Posterior cingulate gyrus (tissue), 11 donors: ENCODE data around the gene FRAT2.
"Not testable (repeated sequence)": the region's sequence is repeated elsewhere in the genome, so short reads cannot be mapped to it uniquely, and the experiment has no call there.

ENCODE experiments used
- DNase-seq, 10 donors: peaks; one replicate each; pipeline versions ENCODE4 v3.0.0 to v3.0.0-alpha.2; 2020 to 2021; ENCODE audit warnings: mixed read lengths in 3 of 10
- intact Hi-C: fragments of 100-400 bp; cut with DNase I; formaldehyde crosslinking; loops from one replicate; pipeline ENCODE4 v1.15.1; 2023

Gene FRAT2

DNA sequence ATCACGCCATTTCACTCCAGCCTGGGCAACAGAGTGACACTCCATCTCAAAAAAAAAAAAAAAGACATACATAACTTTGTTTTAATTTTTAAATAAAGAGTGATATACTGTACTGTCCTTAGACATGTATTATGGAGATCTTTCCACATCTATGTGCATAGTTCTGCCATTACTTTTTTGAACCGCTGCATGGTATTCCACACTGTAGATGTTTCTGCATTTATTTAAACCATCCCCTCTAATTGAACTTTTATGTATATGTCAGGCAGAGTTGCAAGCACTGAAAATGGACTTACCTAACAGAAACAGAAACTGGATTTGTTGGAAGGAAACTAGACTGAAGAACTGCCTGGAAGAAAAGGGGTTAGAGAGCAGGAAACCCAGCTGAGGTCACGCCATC lies 33.5 kb downstream of the FRAT2 start:
- no peak for DNase-seq
- intact Hi-C loops = no loop called here

DNA sequence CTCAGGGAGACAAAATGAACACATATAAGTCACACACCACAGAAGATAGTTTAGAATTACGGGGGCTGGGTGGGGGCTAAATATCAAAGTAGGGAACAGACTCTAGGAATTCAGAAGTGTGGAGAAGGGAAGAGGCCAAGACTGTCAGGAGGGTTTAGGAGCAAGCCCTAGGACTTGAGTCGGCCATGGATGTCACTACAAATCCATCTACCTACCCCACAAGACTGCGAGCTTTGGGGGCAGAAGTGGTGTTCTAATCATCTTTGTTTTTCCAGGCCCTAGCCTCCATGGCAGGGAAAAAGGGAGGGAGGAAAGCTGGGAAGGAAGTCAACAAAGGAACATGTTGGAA lies 36.3 kb downstream of the FRAT2 start:
- intact Hi-C loops = no loop called here
- no peak for DNase-seq

DNA sequence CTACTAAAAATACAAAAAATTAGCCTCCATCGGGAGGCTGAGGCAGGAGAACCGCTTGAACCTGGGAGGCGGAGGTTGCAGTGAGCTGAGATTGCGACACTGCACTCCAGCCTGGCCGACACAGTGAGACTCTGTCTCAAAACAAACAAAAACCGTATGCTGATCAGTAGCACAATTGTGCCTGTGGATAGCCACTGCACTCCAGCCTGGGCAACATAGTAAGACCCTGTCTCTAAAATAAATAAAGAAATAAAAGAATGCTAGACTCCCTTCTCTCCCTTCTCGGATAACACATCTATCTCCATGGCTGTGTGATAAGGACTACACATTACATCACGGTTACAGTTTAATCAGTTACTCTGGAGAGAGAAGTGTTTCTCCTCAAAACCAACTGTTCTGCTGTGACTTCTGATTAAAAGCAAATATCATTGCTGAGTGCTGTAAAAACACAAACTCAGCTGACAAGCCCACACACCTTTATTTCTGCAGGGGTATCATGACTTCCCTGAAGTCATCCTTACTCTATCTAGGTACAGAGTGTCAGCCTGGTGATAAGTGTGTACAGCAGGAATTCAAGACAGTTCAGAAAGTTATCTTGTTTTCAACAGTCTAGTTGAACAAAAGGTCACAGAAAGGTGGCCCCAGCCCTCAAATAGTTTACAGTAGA lies 36.8 kb downstream of the FRAT2 start:
- DNase-seq = no peak
- intact Hi-C loops = no loop called here

DNA sequence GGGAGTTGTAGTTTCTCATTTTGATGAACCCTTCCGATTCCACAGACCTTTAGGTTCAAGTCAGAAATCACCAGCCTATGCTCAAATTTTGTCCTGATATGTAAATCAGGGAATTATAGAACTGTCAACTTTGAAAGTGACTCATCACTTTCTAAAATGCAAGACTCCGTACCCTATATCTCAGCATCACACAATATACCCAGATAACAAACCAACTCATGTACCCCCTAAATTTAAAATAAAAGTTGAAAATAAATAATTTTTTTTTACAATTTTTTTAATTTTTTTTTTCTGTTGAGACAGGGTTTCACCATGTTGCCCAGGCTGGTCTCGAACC lies 41.7 kb downstream of the FRAT2 start:
- intact Hi-C loops = loop anchor here (2.0 to 5.0 kb wide), 2 partner anchors 26 to 39 kb away; partner anchors contain the start of genes FRAT1 and FRAT2

DNA sequence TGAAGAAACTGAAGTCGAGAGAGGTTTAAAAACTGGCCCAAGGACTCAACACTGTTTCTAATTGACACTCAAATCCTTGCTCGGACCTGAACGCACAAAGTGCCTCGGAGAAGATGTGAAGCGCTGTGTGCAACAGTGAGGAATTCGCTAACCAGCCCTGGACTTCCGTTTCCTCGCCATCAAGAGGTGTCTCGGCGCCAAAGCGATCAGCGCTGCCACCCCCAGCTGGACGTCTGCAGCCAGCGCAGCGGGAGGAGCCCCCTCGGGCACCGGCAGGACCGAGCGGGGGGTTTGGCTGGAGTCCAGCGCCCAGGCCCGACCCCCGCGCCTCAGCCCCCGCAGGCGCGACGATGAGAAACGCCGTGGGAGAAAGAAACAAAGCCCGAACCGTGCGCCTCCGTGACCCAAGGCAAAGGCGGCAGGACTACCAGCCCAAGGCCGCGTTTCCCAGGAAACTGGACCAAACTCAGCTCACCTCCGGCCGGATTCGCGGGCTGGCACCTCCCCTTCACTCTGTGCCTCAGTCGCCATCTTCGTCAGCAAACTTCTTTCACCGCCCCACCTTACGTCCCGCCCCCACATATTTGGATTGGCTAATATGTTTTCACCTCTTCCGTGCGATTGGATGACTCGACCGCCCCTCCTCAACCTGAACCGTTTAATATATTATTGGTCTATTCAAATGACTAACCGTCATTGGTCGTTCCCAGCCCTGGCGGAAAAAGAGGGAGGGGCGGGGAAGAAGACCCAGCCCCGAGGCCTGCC lies 42.2 kb downstream of the FRAT2 start, which contains the start of gene ARHGAP19:
Gene ARHGAP19 (minus strand): TSS at position 541 of the 765 bp plus-strand sequence. CDS start 10 bp downstream, at position 531.
- intact Hi-C loops = loop anchor here (2.0 to 5.0 kb wide), 2 partner anchors 27 to 40 kb away; partner anchors contain the start of genes FRAT1 and FRAT2
- peak; percentile 87 to 99 (median 92) for DNase-seq

More for the DNA sequence above, 41.7 kb downstream of the FRAT2 start:
- DNase-seq = no peak

DNA sequence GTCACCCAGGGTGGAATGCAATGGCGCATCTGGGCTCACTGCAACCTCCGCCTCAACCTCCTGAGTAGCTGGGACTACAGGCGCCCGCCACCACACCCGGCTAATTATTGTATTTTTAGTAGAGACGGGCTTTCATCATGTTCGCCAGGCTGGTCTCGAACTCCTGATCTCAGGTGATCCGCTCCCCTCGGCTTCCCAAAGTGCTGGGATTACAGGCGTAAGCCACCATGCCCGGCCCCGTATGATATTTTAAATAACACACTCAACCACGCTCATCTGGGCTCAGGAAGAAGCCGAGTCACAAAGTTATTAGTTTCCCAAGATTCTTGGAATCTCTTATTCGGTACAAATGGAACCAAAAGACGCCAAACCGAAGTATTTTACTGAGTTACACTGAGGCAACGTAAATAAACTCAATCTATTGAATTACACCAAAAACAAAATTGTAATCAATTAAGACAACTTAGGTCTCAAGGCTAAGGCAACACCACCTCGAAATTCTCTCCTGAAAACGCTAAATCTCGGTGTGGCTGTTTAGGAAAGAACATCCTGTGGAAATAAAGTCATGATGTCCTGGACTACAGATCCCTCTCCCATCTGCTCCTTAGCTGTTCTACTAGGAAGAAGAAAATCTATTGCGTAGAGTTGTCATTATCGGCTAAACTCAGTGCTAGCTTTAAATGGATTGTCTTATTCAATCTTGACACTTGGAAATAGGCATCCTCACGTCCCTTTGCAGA lies 43.0 kb downstream of the FRAT2 start:
- intact Hi-C loops = loop anchor here (2.0 to 5.0 kb wide), 2 partner anchors 27 to 41 kb away; partner anchors contain the start of genes FRAT1 and FRAT2
- no peak for DNase-seq

DNA sequence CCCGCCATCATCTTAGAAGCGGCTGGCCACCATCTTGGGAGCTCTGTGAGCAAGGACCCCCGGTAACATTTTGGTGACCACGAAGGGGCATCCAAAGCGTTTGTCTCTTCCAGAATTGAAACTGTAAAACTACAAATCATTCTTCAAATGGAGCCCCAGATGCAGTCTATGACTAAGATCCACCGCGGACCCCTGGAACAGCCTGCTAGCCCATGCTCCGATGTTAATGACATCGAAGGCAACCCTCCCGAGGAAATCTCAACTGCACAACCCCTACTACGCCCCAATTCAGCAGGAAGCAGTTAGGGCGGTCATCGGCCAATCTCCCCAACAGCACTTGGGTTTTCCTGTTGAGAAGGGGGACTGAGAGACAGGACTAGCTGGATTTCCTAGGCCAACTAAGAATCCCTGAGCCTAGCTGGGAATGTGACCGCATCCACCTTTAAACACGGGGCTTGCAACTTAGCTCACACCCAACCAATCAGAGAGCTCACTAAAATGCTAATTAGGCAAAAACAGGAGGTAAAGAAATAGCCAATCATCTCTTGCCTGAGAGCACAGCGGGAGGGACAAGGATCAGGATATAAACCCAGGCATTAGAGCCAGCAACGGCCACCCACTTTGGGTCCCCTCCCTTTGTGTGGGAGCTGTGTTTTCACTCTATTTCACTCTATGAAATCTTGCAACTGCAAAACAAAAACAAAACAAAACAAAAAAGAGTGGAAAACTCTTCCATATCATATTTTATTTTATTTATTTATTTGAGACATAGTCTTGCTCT lies 43.8 kb downstream of the FRAT2 start:
- not testable (repeated sequence) for DNase-seq
- intact Hi-C loops = loop anchor here (5.0 kb wide), 1 partner anchor 42 kb away; the partner anchor contains the start of gene FRAT2

DNA sequence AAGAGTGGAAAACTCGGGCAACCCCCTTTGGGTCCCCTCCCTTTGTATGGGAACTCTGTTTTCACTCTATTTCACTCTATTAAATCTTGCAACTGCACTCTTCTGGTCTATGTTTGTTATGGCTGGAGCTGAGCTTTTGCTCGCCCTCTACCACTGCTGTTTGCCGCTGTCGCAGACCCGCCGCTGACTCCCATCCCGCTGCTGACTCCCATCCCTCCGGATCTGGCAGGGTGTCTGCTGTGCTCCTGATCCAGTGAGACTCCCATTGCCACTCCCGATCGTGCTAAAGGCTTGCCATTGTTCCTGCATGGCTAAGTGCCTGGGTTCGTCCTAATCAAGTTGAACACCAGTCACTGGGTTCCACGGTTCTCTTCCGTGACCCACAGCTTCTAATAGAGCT lies 44.5 kb downstream of the FRAT2 start:
- not testable (repeated sequence) for DNase-seq
- intact Hi-C loops = loop anchor here (5.0 kb wide), 1 partner anchor 42 kb away; the partner anchor contains the start of gene FRAT2
